ENCODE data around the gene ARRDC4. TPM values are rescaled to one million over a fixed set of nuclear protein-coding genes. Genes with fewer than 3 reads are reported as not detected.

ARRDC4 gene
- total and polyA plus RNA-seq, 9 of the 15 experiments (the other 6 are each of a cell fraction or from before 2014, with no cell fraction given), result 4.3 to 16.1 (median 14.4) TPM

DNA sequence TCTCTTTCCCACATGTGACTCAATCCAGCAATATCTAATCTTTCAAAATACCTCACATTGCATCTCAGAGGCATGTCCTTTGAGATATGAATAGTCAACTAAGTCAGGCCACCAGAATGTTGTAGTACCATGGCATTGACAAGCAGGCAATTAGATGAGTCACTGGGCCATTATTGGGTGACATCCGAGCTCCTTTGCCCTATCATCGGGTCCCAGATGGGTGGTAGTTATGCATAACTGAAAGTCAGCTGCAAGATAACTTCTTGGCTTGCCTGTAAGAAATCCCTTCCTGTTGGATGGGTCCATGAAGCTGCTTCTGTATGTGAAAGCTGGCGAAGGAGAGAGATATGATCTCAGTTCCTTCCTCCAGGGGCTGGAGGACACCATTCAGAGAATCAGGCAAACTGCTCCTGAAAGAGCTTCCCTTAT lies 32.8 kb downstream of the ARRDC4 start (continued):
- TF ChIP-seq, protein P1, sequence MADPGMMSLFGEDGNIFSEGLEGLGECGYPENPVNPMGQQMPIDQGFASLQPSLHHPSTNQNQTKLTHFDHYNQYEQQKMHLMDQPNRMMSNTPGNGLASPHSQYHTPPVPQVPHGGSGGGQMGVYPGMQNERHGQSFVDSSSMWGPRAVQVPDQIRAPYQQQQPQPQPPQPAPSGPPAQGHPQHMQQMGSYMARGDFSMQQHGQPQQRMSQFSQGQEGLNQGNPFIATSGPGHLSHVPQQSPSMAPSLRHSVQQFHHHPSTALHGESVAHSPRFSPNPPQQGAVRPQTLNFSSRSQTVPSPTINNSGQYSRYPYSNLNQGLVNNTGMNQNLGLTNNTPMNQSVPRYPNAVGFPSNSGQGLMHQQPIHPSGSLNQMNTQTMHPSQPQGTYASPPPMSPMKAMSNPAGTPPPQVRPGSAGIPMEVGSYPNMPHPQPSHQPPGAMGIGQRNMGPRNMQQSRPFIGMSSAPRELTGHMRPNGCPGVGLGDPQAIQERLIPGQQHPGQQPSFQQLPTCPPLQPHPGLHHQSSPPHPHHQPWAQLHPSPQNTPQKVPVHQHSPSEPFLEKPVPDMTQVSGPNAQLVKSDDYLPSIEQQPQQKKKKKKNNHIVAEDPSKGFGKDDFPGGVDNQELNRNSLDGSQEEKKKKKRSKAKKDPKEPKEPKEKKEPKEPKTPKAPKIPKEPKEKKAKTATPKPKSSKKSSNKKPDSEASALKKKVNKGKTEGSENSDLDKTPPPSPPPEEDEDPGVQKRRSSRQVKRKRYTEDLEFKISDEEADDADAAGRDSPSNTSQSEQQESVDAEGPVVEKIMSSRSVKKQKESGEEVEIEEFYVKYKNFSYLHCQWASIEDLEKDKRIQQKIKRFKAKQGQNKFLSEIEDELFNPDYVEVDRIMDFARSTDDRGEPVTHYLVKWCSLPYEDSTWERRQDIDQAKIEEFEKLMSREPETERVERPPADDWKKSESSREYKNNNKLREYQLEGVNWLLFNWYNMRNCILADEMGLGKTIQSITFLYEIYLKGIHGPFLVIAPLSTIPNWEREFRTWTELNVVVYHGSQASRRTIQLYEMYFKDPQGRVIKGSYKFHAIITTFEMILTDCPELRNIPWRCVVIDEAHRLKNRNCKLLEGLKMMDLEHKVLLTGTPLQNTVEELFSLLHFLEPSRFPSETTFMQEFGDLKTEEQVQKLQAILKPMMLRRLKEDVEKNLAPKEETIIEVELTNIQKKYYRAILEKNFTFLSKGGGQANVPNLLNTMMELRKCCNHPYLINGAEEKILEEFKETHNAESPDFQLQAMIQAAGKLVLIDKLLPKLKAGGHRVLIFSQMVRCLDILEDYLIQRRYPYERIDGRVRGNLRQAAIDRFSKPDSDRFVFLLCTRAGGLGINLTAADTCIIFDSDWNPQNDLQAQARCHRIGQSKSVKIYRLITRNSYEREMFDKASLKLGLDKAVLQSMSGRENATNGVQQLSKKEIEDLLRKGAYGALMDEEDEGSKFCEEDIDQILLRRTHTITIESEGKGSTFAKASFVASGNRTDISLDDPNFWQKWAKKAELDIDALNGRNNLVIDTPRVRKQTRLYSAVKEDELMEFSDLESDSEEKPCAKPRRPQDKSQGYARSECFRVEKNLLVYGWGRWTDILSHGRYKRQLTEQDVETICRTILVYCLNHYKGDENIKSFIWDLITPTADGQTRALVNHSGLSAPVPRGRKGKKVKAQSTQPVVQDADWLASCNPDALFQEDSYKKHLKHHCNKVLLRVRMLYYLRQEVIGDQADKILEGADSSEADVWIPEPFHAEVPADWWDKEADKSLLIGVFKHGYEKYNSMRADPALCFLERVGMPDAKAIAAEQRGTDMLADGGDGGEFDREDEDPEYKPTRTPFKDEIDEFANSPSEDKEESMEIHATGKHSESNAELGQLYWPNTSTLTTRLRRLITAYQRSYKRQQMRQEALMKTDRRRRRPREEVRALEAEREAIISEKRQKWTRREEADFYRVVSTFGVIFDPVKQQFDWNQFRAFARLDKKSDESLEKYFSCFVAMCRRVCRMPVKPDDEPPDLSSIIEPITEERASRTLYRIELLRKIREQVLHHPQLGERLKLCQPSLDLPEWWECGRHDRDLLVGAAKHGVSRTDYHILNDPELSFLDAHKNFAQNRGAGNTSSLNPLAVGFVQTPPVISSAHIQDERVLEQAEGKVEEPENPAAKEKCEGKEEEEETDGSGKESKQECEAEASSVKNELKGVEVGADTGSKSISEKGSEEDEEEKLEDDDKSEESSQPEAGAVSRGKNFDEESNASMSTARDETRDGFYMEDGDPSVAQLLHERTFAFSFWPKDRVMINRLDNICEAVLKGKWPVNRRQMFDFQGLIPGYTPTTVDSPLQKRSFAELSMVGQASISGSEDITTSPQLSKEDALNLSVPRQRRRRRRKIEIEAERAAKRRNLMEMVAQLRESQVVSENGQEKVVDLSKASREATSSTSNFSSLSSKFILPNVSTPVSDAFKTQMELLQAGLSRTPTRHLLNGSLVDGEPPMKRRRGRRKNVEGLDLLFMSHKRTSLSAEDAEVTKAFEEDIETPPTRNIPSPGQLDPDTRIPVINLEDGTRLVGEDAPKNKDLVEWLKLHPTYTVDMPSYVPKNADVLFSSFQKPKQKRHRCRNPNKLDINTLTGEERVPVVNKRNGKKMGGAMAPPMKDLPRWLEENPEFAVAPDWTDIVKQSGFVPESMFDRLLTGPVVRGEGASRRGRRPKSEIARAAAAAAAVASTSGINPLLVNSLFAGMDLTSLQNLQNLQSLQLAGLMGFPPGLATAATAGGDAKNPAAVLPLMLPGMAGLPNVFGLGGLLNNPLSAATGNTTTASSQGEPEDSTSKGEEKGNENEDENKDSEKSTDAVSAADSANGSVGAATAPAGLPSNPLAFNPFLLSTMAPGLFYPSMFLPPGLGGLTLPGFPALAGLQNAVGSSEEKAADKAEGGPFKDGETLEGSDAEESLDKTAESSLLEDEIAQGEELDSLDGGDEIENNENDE (IDR thresholded peaks at IDR 0.05; ENCODE audit: low read depth, low read length), result no peak
- TF ChIP-seq NR4A1 (CRISPR knock-in tag; IDR thresholded peaks at IDR 0.05) (no peak), NR4A1 (tag; IDR thresholded peaks at IDR 0.05) (peak; percentile 38; the same call in 1 of the 2 replicates), ZNF699 (CRISPR knock-in tag; IDR thresholded peaks at IDR 0.05; ENCODE audit: insufficient replicate concordance) (no peak), ZBTB33 (CRISPR knock-in tag; IDR thresholded peaks at IDR 0.05) (no peak), AFF1 (IDR thresholded peaks at IDR 0.05; ENCODE audit: low read depth in 1 of 2, partially characterized antibody in 2 of 2) (no peak)
- TF ChIP-seq, protein P2, sequence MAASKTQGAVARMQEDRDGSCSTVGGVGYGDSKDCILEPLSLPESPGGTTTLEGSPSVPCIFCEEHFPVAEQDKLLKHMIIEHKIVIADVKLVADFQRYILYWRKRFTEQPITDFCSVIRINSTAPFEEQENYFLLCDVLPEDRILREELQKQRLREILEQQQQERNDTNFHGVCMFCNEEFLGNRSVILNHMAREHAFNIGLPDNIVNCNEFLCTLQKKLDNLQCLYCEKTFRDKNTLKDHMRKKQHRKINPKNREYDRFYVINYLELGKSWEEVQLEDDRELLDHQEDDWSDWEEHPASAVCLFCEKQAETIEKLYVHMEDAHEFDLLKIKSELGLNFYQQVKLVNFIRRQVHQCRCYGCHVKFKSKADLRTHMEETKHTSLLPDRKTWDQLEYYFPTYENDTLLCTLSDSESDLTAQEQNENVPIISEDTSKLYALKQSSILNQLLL (CRISPR knock-in tag; IDR thresholded peaks at IDR 0.05; ENCODE audit: borderline replicate concordance), result no peak
